ENCODE results near the gene KIF25.
A peak's percentile ranks its signal among the peaks of the same experiment; 100 is the strongest.

KIF25 gene

DNA sequence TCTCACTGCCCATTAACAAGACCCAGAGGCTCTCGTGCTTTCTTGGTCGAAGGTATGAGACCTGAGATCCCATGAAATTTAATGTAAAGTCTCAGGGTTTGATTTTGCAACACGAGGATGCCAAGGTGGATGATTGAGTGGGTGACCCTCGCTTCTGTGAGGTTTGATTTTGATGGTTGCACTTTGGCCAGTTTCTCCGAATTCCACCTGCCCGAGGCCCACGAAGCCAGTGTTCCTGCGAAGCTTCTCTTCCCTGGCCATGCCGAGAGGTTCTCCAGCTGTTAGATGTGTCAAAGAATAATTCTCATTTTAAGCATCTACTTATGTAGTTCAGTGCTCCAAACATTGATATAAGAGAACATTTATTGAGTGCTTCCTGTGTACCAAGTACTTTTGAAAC is at the start of gene KIF25:
Gene KIF25 (plus strand): TSS at position 30 of the 400 bp plus-strand sequence. CDS start 31,915 bp downstream, outside the sequence.
- ChIA-PET POLR2A (ENCODE audit: low non-redundant PET) (no interaction called here), CTCF (no interaction called here)
- TF ChIP-seq, protein P1, sequence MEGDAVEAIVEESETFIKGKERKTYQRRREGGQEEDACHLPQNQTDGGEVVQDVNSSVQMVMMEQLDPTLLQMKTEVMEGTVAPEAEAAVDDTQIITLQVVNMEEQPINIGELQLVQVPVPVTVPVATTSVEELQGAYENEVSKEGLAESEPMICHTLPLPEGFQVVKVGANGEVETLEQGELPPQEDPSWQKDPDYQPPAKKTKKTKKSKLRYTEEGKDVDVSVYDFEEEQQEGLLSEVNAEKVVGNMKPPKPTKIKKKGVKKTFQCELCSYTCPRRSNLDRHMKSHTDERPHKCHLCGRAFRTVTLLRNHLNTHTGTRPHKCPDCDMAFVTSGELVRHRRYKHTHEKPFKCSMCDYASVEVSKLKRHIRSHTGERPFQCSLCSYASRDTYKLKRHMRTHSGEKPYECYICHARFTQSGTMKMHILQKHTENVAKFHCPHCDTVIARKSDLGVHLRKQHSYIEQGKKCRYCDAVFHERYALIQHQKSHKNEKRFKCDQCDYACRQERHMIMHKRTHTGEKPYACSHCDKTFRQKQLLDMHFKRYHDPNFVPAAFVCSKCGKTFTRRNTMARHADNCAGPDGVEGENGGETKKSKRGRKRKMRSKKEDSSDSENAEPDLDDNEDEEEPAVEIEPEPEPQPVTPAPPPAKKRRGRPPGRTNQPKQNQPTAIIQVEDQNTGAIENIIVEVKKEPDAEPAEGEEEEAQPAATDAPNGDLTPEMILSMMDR (conservative IDR thresholded peaks at IDR 0.05; ENCODE audit: low read depth): no peak
- no peak within 1 kb of the TSS for H3K27ac ChIP-seq
- no peak for DNase-seq (ENCODE audit: low spot score)

DNA sequence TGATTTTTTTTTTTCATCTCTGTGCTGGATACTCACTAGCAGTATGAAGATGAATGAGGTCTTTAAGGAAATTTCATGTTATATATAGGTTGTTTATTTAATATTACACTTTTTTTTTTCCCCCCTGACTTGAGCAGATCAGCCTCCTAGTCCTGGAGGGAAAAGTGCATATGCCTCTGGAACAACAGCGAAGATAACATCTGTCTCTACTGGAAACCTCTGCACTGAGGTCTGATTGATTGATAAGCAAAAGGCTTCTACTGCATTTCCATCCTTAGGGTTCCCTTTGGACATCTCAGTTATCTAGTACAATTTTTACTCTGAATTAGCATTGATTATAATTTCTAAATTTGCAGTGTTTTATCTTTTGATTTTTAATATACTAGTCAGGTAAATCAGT is 49.8 kb upstream of the KIF25 start:
- CTCF ChIA-PET: no interaction called here
- no peak for DNase-seq (ENCODE audit: low spot score)

GRCh38 chr6:167948716-167949115 is 48.8 kb upstream of the KIF25 start:
- TF ChIP-seq, protein P1 (conservative IDR thresholded peaks at IDR 0.05; ENCODE audit: low read depth): no peak
- no peak overlapping the region for H3K27ac ChIP-seq
- ChIA-PET POLR2A (ENCODE audit: low non-redundant PET) (no interaction called here), CTCF (no interaction called here)
- no peak for DNase-seq (ENCODE audit: low spot score)

More for the DNA sequence above, 49.8 kb upstream of the KIF25 start:
- POLR2A ChIA-PET (ENCODE audit: low non-redundant PET): no interaction called here
- TF ChIP-seq, protein P1 (conservative IDR thresholded peaks at IDR 0.05; ENCODE audit: low read depth): no peak
- no peak overlapping the region for H3K27ac ChIP-seq

DNA sequence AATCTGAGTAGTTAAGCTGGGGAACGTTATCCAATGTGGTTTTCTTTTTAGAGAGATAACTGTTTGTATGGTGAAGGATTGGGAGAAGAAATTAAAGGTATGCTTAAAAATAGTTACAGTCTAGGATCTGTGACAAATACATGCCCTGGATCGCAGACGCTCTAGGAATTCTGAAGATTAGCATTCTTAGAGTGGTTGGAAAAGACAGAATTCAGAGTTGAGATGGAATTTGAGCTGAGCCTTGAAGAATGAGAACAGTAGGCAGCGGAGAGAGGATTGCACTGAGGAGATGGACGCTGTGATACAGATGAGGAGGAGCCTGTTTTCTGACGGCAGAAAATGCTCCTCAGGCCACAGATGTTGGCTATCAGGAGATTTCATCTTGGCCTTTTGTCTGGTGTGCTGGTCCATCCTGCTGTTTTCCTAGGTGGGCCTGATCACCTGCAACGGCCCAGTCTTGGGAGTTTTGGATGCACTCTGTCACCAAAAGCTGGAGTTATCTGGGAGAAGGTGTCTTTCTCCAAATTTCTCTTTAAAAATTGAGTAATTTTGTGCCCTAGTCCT is 48.3 kb upstream of the KIF25 start:
- ChIA-PET POLR2A (ENCODE audit: low non-redundant PET) (no interaction called here), CTCF (interaction anchor here (0.6 kb wide), 1 partner anchor 30 kb away, joined by 3 read pairs; no protein-coding TSS in a partner anchor)
- TF ChIP-seq, protein P1 (conservative IDR thresholded peaks at IDR 0.05; ENCODE audit: low read depth): no peak
- no peak overlapping the region for H3K27ac ChIP-seq
- no peak for DNase-seq (ENCODE audit: low spot score)

GRCh38 chr6:167951781-167952511 is 45.5 kb upstream of the KIF25 start:
- ChIA-PET POLR2A (ENCODE audit: low non-redundant PET) (no interaction called here), CTCF (interaction anchor here (0.6 kb wide), 1 partner anchor 87 kb away, joined by 3 read pairs; no protein-coding TSS in a partner anchor)
- H3K27ac ChIP-seq: peak overlapping the region; percentile 40
- peak; percentile 16 for DNase-seq (ENCODE audit: low spot score)
- TF ChIP-seq, protein P1 (conservative IDR thresholded peaks at IDR 0.05; ENCODE audit: low read depth): no peak

DNA sequence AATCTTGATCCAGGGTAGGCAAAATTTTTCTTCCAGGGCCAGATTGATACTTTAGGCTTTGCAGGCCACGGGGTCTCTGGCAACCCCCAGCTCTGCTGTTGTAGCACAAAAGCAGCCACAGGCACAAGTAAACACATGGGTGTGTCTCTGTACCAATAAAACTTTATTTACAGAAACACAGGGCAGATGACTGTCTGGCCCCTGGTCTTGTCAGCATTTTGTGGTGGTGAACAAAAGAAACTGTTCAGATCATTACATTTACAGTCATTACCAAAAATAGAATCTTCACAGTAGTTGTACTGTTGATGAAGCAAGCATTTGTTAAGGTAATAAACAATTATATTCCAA is 45.0 kb upstream of the KIF25 start:
- no peak for DNase-seq (ENCODE audit: low spot score)
- POLR2A ChIA-PET (ENCODE audit: low non-redundant PET): no interaction called here
- TF ChIP-seq, protein P1 (conservative IDR thresholded peaks at IDR 0.05; ENCODE audit: low read depth): no peak
- H3K27ac ChIP-seq: no peak overlapping the region
- CTCF ChIA-PET: no interaction called here

Data from RWPE1 (cell line).